CD4-positive, alpha-beta T cell treated with Interleukin-1 beta for 1 hour (primary cell): ENCODE measurements around the gene PRDX4.
A peak's percentile ranks its signal among the peaks of the same experiment; 100 is the strongest.
"Not testable (repeated sequence)": the region's sequence is repeated elsewhere in the genome, so short reads cannot be mapped to it uniquely, and the experiment has no call there.

Source experiments
- DNase-seq, 2 donors: peaks; one replicate each; pipeline ENCODE4 v3.0.0-alpha.2; 2020 to 2022

The PRDX4 gene

DNA sequence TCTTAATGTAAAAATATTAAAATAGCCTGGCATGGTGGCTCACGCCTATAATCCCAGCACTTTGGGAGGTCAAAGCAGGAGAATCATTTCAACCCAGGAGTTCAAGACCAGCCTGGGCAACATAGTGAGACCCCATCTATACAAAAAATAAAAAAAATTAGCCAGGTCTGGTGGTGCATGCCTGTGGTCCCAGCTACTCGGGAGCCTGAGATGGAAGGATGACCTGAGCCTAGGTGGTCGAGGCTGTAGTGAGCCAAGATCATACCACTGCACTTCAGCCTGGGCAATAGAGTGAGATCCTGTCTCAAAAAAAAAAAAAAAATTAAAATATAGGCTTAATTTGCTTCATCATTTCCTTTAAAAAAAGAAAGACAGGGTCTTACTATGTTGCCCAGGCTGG is 9.2 kb downstream of the PRDX4 start:
- not testable (repeated sequence) for DNase-seq

DNA sequence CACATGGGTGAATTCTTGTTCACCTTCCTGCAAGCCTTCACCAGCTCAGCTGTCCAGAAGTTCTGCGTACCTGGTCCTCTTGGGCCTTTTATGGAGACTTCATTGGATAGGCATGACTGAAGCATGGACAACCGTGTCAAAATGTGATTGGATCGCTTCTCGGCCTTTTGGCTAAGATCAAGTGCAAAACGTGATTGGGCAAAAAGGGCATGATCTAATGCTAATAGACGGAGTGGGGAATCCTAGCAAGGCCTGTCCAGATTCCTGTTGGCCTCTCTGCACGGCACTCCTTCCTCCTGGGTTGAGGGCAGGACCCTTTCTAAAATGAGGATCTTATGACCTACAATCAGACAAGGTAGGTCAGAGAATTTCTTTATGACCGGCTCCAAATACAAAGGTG is 24.9 kb downstream of the PRDX4 start:
- DNase-seq, result no peak

DNA sequence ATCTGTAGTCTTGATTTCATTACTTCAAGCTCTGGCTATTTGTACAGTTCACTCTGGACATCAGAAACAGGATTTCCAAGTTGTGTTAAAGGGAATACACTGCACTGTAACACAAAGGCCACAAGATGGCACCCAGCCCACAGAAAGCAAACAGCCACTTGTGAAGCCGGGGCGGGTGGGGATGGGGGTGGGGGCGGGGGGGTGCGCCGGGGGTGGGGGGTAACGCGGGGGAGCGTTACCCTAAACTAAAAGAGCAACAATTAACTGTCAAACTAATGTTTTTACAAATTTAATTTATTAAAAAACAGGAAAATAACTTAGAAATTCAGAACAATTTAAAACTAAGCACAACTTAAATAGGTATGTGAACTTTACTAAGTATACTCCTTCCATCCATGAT is 27.3 kb downstream of the PRDX4 start:
- DNase-seq, result peak; percentile 42 to 47

DNA sequence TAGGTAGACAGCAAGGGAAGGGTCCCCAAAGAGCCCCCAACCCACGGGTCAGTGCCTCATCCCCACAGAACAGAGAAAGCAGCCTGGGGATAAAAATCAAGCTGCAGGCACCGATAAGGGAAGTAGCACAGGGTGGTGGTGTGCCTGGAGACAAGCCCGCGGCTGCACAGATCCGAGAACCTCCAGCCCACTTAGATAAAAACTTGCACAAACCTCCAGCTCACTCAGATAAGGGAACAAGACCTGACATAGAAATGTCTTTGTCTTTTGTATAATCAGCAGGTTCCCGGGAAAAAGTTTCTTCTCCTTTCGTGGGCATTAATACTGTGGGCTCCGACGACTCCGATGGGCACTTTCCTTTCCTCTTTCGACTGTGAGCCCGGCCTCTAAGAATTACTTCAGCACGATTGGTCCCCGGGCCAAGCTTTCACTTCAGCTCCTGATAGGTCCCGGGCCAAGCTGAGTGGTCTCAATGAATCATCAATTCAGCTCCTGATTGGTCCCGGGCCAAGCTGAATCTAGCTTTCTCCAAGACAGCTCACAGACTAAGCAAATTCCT is 32.4 kb downstream of the PRDX4 start:
- DNase-seq, result peak in 1 of 2 donors; percentile 6

GRCh38 chrX:23704673-23705206 is 37.4 kb downstream of the PRDX4 start:
- DNase-seq, result no peak

DNA sequence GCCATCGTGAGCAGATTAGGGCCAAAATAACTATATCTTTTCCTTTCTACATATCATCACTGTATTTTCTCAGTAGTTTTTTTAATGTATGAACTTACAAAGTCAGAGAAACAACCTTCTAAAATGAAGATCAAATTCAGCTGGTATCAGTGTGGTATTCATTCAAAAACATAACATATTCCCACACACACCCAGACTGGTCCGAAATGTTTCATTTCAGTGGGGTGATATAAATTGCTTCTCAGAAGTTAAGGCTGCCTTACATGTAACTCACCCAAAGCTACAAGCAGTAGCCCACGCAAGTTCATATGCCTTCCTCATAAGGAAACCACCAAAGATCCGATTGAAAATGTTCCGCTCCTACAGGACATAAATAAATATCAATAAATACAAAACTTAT is 37.9 kb downstream of the PRDX4 start:
- no peak for DNase-seq

DNA sequence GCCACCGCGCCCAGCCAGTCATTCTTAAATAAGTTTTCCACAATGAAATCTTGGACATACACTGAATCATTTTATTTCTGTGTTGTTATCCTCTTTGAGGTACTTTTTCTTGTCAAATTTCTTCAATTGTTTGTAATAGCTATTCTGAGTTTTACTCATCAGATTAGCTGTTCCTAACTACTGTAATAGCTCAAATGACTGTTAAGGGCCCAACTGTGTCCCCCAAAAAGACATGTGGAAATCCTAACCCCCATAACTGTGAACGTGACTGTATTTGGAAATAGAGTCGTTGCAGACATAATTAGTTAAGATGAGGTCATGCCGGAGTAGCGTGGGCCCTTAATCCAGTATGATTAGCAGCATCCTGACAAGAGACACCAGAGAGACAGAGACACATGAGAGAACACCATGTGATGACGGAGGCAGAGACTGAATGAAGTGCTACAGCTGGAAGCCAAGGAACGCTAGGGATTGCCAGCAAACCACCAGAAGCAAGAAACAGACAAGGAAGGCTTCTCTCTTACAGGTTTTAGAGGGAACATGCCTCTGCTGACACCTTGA is 52.9 kb downstream of the PRDX4 start:
- DNase-seq, result no peak

GRCh38 chrX:23726191-23726590 is 58.9 kb downstream of the PRDX4 start:
- DNase-seq, result peak in 1 of 2 donors; percentile 12

DNA sequence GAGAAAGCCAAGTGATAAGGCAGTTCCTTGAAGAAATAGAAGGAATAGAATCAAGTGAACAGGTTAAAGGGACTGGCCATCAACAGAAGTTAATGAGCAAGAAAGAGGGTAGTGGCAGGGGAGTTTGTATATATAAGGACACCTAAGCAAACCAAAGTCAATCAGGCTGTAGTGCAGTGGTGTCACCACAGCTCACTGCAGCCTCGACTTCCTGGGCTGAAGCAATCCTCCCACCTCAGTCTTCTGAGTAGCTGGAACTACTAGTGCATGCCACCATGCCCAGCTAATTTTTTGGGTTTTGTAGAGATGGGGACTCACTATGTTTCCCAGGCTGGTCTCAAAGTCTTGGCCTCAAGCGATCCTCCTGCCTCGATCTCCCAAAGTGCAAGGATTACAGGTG is 59.9 kb downstream of the PRDX4 start:
- no peak for DNase-seq

DNA sequence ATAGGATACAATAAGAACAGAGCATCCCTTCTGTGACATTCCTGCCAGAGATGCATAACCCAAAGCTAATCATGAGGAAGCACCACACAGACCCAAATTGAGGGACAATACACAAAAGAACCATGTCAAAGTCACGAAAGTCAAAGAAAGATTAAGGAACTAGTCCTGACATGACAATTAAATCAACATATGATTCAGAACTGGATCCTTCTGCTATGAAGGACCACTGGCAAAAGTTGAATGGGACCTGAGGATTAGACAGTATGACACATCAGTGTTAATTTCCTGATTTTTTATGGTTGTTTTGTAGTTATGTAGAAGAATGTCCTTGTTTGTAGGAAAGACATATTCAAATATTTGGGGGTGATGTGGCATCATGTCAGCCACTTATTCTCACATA is 61.9 kb downstream of the PRDX4 start:
- DNase-seq, result no peak

GRCh38 chrX:23731951-23732350 is 64.7 kb downstream of the PRDX4 start:
- no peak for DNase-seq

- peak in 1 of 2 donors; percentile 10 for DNase-seq
Observed at GRCh38 chrX:23732704-23733103, 65.4 kb downstream of the PRDX4 start.
